Brain microvascular endothelial cell (primary cell): ENCODE data around the gene TSEN34.
A peak's percentile ranks its signal among the peaks of the same experiment; 100 is the strongest.

Experiments
- DNase-seq: peaks from one replicate; pipeline ENCODE4 v3.0.0-alpha.2; 2020
- H3K27ac ChIP-seq: fragments of 250-450 bp; sonication (Bioruptor Pico); 2 replicates; pipeline ENCODE4 v1.5.1; 2020; ENCODE audit warnings: mild to moderate bottlenecking, moderate library complexity
- H3K27me3 ChIP-seq: fragments of 250-450 bp; sonication (Bioruptor Pico); replicated peaks from 2 replicates; pipeline ENCODE4 v1.5.1; 2020; ENCODE audit warnings: mild to moderate bottlenecking
- H3K36me3 ChIP-seq: fragments of 250-450 bp; sonication (Bioruptor Pico); replicated peaks from 2 replicates; pipeline ENCODE4 v1.5.1; 2020; ENCODE audit warnings: mild to moderate bottlenecking
- H3K4me3 ChIP-seq: 2 replicates; pipeline ENCODE4 v1.5.1; 2011; ENCODE audit warnings: low read depth, mild to moderate bottlenecking, control low read depth, low read length, moderate library complexity
- in situ Hi-C: cut with HindIII; loops from 2 replicates; pipeline ENCODE4 v1.10.0; 2017; ENCODE audit warnings: low sequenced_read_pairs, low pct_ligation_motif_present
- TF ChIP-seq, protein P1 (sequence below): IDR thresholded peaks from 2 replicates; pipeline ENCODE4 v1.5.1; 2011; ENCODE audit warnings: low read depth, mild to moderate bottlenecking, moderate library complexity, low read length, control low read depth, inconsistent platforms; ENCODE audit errors: missing control alignments

Gene TSEN34

DNA sequence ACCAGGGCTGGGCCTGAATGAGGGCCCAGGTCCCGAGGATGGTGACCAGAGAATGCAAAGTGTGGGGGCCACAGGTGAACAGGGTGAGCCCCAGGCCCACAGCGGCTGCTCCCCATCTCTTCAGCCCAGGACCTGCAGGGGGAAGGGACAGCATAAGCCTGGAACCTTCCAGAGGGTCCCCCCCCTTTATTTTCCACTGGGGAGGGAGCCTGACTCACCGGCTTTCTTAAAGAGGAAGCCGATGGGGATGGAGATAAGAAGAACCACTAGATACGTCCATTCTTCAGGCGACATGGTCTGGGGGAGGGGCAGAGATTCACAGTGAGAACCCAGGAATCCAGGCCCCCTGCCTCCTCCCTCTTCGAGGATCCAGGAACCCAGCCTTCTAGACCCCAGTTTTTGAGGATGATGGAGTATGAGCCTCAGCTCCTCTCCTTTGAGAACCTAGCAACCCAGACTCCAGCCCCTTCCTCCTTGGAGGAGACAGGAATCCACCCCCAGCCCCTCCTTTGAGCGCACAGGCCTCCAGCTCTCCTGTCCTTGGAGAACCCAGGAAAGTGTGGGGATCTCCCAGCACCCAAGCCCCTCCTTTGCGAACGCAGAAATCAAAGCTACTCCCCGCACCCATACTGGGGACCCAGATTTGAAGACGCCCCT is 2.8 kb upstream of the TSEN34 start:
- H3K4me3 ChIP-seq = peak overlapping the region; percentile 71
- in situ Hi-C loops = no loop called here
- H3K27ac ChIP-seq = peak overlapping the region; percentile 66
- TF ChIP-seq, protein P1, sequence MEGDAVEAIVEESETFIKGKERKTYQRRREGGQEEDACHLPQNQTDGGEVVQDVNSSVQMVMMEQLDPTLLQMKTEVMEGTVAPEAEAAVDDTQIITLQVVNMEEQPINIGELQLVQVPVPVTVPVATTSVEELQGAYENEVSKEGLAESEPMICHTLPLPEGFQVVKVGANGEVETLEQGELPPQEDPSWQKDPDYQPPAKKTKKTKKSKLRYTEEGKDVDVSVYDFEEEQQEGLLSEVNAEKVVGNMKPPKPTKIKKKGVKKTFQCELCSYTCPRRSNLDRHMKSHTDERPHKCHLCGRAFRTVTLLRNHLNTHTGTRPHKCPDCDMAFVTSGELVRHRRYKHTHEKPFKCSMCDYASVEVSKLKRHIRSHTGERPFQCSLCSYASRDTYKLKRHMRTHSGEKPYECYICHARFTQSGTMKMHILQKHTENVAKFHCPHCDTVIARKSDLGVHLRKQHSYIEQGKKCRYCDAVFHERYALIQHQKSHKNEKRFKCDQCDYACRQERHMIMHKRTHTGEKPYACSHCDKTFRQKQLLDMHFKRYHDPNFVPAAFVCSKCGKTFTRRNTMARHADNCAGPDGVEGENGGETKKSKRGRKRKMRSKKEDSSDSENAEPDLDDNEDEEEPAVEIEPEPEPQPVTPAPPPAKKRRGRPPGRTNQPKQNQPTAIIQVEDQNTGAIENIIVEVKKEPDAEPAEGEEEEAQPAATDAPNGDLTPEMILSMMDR = no peak
- H3K27me3 ChIP-seq = no peaks in the 10 kb centered on the region
- no peaks in the 10 kb centered on the region for H3K36me3 ChIP-seq
- DNase-seq = peak; percentile 60

DNA sequence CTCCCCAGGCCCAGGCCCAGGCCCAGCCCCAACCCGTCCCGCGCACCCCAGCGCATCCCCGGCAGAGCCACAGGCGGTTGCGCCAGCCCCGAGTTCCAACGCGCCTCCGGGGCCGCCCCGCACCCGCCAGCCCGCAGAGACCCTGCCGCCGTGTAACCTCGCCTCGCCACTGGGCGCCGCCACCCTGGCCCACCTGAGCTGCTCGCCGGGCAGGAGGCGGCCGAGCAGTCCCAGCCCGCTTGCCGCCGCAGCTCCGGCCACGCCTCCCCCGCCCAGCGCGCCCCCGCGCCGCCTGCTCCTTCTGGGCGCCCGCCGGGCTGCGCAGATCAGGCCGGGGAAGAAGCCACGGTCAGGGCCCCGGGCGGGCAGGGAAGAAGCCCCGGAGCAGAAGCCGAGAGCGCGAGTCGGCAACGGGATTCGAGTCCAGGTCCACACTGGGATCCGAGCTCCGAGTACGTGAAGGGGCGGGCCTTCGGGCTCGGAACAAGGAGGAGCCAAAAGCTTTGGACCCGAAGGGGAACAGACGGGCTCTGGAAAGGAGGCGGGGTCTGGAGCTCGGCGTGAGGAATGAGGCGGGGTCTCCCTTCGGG is 1.9 kb upstream of the TSEN34 start, which contains the start of gene MBOAT7:
Gene MBOAT7 (minus strand): TSS at position 436 of the 590 bp plus-strand sequence. CDS start 1,072 bp downstream, outside the sequence.
- TF ChIP-seq, protein P1 = peak; percentile 19
- no peak for DNase-seq
- H3K27me3 ChIP-seq = no peaks in the 10 kb centered on the region
- H3K4me3 ChIP-seq = peak within 1 kb of the TSS; percentile 82
- in situ Hi-C loops = no loop called here
- H3K36me3 ChIP-seq = no peaks in the 10 kb centered on the region
- peak within 1 kb of the TSS; percentile 98 for H3K27ac ChIP-seq

DNA sequence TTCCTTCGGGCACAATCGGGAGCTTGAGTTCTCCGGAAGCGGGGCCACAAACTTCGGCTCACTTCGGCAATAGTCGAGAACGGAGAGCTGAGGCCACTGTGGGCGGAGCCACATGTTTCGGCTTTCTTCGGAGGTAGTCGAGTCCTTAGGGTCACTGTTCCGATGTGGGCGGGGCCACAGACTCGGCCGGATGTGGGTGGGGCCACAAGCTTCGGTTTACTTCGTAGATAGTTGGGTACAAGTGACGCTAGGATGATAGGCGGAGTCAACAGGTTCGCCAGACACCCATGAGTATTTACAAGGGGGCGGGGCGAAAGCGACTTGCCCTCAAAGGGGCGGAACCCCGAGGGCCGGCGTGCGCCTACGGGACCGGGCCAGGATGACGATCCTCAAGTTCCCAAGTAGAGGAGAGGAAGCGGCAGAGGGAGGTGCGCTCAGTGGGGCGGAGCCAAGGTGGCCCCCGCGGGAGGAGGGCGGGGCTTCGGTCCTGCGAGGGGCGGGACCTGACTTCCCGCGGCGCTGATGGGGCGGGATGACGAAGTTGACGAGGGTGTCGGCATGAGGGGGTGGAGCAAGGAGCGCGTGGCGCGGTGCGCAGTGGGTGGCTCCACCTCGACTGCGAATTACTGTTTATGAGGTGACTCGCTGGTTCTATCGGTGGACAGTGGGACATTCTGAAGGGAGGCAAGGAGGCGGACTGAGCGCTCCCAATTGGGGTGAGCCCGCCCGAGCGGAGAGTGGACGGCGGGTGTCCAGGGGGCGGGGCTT is 1.2 kb upstream of the TSEN34 start:
- Histone ChIP-seq H3K36me3 (no peaks in the 10 kb centered on the region), H3K27ac (peak overlapping the region; percentile 98), H3K27me3 (no peaks in the 10 kb centered on the region), H3K4me3 (peak overlapping the region; percentile 82)
- DNase-seq = peak; percentile 100
- in situ Hi-C loops = no loop called here
- TF ChIP-seq, protein P1 = no peak

DNA sequence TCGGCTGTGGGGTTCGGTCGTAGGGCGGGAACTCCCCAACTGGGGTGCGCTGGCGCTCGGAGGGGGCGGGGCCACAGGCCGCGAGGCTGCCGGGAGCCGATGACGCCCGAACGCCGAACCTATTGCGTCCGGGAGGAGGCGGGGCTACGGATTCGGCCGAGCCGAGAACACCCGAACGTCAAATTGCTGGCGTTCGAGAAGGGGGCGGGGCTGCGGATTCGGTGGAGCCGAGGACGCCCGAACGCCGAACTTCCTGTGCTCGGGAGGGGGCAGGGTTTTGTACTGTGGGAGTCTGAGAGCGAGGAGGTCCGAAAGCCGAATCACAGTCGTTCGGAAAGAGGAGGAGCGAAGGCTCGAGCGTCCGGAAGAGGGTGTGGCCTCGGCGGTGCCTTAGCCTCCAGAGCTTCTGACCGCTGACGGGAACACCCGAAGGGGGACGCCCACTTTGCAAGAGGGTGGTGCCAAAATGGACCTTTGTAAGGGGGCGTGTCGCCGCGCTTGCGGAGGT is 551 bp upstream of the TSEN34 start:
- no peaks in the 10 kb centered on the region for H3K36me3 ChIP-seq
- peak overlapping the region; percentile 98 for H3K27ac ChIP-seq
- in situ Hi-C loops = no loop called here
- peak overlapping the region; percentile 82 for H3K4me3 ChIP-seq
- DNase-seq = peak; percentile 99
- TF ChIP-seq, protein P1 = no peak
- H3K27me3 ChIP-seq = no peaks in the 10 kb centered on the region

DNA sequence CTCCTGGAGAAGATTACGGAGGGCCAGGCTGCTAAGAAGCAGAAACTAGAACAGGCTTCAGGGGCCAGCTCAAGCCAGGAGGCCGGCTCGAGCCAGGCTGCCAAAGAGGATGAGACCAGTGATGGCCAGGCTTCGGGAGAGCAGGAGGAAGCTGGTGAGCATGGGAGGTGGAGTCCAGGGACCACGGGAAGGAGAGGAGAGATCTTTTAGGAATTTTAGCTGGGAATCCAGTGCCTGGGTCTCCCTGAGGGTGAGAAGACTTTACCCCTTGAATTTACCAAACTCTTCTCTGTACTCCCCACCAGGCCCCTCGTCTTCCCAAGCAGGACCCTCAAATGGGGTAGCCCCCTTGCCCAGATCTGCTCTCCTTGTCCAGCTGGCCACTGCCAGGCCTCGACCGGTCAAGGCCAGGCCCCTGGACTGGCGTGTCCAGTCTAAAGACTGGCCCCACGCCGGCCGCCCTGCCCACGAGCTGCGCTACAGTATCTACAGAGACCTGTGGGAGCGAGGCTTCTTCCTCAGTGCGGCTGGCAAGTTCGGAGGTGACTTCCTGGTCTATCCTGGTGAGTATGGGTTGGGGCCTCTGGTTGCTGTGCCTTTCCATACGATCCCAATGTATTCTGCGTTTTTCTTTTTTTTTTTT is 824 bp downstream of the TSEN34 start:
- no peak for DNase-seq
- peak overlapping the region; percentile 98 for H3K27ac ChIP-seq
- no peaks in the 10 kb centered on the region for H3K36me3 ChIP-seq
- in situ Hi-C loops = no loop called here
- no peaks in the 10 kb centered on the region for H3K27me3 ChIP-seq
- TF ChIP-seq, protein P1 = no peak
- H3K4me3 ChIP-seq = peak overlapping the region; percentile 82
